Neural progenitor cell (in vitro differentiated cells): ENCODE results near the gene METTL6. TPM values are rescaled to one million over a fixed set of nuclear protein-coding genes. Genes with fewer than 3 reads are reported as not detected.

ENCODE experiments used
- DNase-seq: peaks from one replicate; pipeline ENCODE4 v3.0.0-alpha.2; 2016; ENCODE audit warnings: low spot score
- H2AFZ ChIP-seq: fragments of 200-600 bp; sonication (generic); replicated peaks from 2 replicates; pipeline ENCODE4 v1.6.1; 2016; ENCODE audit warnings: antibody characterized with exemption
- H3F3A ChIP-seq: fragments of 200-600 bp; sonication (generic); 2 replicates; pipeline ENCODE4 v1.6.1; 2016; ENCODE audit warnings: antibody characterized with exemption, low read depth
- H3K27ac ChIP-seq: fragments of 200-600 bp; sonication (generic); 2 replicates; pipeline ENCODE4 v1.5.1; 2016; ENCODE audit warnings: mild to moderate bottlenecking
- H3K27me3 ChIP-seq: fragments of 200-600 bp; sonication (generic); 2 replicates; pipeline ENCODE4 v1.6.1; 2016; ENCODE audit warnings: mild to moderate bottlenecking, moderate library complexity
- H3K36me3 ChIP-seq: fragments of 200-600 bp; sonication (generic); 2 replicates; pipeline ENCODE4 v1.5.1; 2016
- H3K4me1 ChIP-seq: fragments of 200-600 bp; sonication (generic); 2 replicates; pipeline ENCODE4 v1.6.1; 2016; ENCODE audit warnings: mixed run types
- H3K4me2 ChIP-seq: fragments of 200-600 bp; sonication (generic); 2 replicates; pipeline ENCODE4 v1.6.1; 2016
- H3K4me3 ChIP-seq: fragments of 200-600 bp; sonication (generic); 2 replicates; pipeline ENCODE4 v1.5.1; 2016
- H3K79me2 ChIP-seq: fragments of 200-600 bp; sonication (generic); 2 replicates; pipeline ENCODE4 v1.6.1; 2016; ENCODE audit warnings: low read depth
- H3K9ac ChIP-seq: fragments of 200-600 bp; sonication (generic); 2 replicates; pipeline ENCODE4 v1.6.1; 2016
- H3K9me3 ChIP-seq: fragments of 200-600 bp; sonication (generic); 2 replicates; pipeline ENCODE4 v1.5.1; 2016; ENCODE audit warnings: low read depth
- H4K20me1 ChIP-seq: fragments of 200-600 bp; sonication (generic); 2 replicates; pipeline ENCODE4 v1.6.1; 2016; ENCODE audit warnings: low read depth
- H3K27ac Mint-ChIP-seq: 3 replicates; pipeline ENCODE4 v1.8.0; 2021; ENCODE audit warnings: mixed read lengths
- H3K27me3 Mint-ChIP-seq: 2 replicates; pipeline ENCODE4 v1.8.0; 2022; ENCODE audit warnings: low read depth, mild to moderate bottlenecking, inconsistent platforms, moderate library complexity, mixed read lengths; ENCODE audit not compliant: insufficient read depth
- H3K36me3 Mint-ChIP-seq: 3 replicates; pipeline ENCODE4 v1.8.0; 2021; ENCODE audit warnings: mixed read lengths
- H3K4me1 Mint-ChIP-seq: 3 replicates; pipeline ENCODE4 v1.8.0; 2021; ENCODE audit warnings: mixed read lengths
- H3K4me3 Mint-ChIP-seq: 3 replicates; pipeline ENCODE4 v1.8.0; 2021; ENCODE audit warnings: mild to moderate bottlenecking, moderate library complexity, mixed read lengths
- H3K9me3 Mint-ChIP-seq: 3 replicates; pipeline ENCODE4 v1.8.0; 2020; ENCODE audit warnings: mixed read lengths
- EZH2 ChIP-seq: fragments of 200-600 bp; sonication (generic); IDR thresholded peaks from 2 replicates; pipeline ENCODE4 v1.6.1; 2017; ENCODE audit warnings: antibody characterized with exemption, mild to moderate bottlenecking, moderate library complexity
- EZH2phosphoT487 ChIP-seq: fragments of 200-600 bp; sonication (generic); IDR thresholded peaks from 2 replicates; pipeline ENCODE4 v1.6.1; 2017; ENCODE audit warnings: antibody characterized with exemption
- total RNA-seq: library from RNA; depleted of rRNA; stranded (reverse); fragments of >200 nt; gene quantifications from 2 replicates; pipeline ENCODE4 v1.2.3, GENCODE V29; 2015; ENCODE audit warnings: low replicate concordance
- TF ChIP-seq, protein P1 (sequence below): fragments of 200-600 bp; sonication (generic); IDR thresholded peaks from 2 replicates; pipeline ENCODE4 v1.5.1; 2017; ENCODE audit warnings: antibody characterized with exemption, mild to moderate bottlenecking

METTL6 gene
- total RNA-seq, 1 donor from 2014 or later: 34.9 TPM

DNA sequence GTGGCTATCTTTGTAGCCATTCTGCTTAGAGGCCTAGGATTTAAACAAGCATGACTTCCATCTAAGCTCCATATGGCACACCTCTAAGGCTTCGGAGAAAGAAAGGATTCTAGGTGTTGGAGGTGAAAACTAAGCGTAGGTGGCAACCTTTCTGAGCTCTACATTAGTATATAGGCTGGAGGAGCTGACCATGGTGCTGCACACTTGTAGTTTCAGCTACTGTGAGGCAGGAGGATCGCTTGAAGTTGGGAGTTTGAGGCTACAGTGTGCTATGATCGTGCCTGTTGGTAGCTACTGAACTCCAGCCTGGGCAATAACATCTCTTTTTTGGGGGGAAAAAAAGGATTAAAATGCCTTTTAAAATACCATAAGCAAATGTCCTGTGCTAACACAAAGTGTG lies 7.4 kb upstream of the METTL6 start:
- Mint-ChIP-seq H3K27ac (no peak overlapping the region), H3K9me3 (no peaks in the 10 kb centered on the region), H3K4me3 (no peak overlapping the region), H3K36me3 (peaks cover 11% of the 10 kb centered on the region), H3K4me1 (no peaks in the 10 kb centered on the region), H3K27me3 (no peaks in the 10 kb centered on the region)
- TF ChIP-seq EZH2 (no peak), EZH2phosphoT487 (no peak)
- TF ChIP-seq, protein P1, sequence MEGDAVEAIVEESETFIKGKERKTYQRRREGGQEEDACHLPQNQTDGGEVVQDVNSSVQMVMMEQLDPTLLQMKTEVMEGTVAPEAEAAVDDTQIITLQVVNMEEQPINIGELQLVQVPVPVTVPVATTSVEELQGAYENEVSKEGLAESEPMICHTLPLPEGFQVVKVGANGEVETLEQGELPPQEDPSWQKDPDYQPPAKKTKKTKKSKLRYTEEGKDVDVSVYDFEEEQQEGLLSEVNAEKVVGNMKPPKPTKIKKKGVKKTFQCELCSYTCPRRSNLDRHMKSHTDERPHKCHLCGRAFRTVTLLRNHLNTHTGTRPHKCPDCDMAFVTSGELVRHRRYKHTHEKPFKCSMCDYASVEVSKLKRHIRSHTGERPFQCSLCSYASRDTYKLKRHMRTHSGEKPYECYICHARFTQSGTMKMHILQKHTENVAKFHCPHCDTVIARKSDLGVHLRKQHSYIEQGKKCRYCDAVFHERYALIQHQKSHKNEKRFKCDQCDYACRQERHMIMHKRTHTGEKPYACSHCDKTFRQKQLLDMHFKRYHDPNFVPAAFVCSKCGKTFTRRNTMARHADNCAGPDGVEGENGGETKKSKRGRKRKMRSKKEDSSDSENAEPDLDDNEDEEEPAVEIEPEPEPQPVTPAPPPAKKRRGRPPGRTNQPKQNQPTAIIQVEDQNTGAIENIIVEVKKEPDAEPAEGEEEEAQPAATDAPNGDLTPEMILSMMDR: no peak
- Histone ChIP-seq H3F3A (no peaks in the 10 kb centered on the region), H3K4me2 (no peak overlapping the region), H4K20me1 (peaks cover 6% of the 10 kb centered on the region), H3K27me3 (no peaks in the 10 kb centered on the region), H2AFZ (no peak overlapping the region), H3K4me3 (no peak overlapping the region), H3K9ac (no peak overlapping the region), H3K36me3 (peaks cover 2% of the 10 kb centered on the region), H3K4me1 (no peaks in the 10 kb centered on the region), H3K9me3 (no peaks in the 10 kb centered on the region), H3K27ac (no peak overlapping the region), H3K79me2 (peaks cover 22% of the 10 kb centered on the region)
- no peak for DNase-seq

DNA sequence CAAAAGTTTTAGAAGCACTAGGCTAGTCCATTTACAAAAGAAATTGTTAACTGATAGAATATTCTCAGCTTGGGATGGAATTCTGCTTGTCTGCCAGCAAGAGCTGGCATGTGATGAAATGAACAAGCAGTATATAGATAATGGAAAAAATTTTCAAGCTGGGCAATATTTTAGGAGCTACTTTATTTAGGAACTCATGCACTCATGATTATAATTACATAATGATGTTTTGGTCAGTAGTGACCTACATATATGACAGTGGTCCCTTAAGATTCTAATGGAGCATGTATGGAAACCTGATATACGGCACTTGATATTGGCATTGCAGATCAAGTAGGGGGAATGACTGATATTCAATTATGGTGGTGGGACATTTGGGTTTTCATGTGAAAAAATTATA lies 6.2 kb upstream of the METTL6 start:
- H3K27ac ChIP-seq: no peak overlapping the region
- no peaks in the 10 kb centered on the region for H3K9me3 Mint-ChIP-seq
- H3K27me3 Mint-ChIP-seq: no peaks in the 10 kb centered on the region
- peaks cover 10% of the 10 kb centered on the region for H3K4me1 Mint-ChIP-seq
- peaks cover 13% of the 10 kb centered on the region for H4K20me1 ChIP-seq
- no peak overlapping the region for H3K27ac Mint-ChIP-seq
- H3K4me1 ChIP-seq: peaks cover 4% of the 10 kb centered on the region
- H3K9ac ChIP-seq: no peak overlapping the region
- peaks cover 2% of the 10 kb centered on the region for H3K36me3 ChIP-seq
- H3K27me3 ChIP-seq: no peaks in the 10 kb centered on the region
- H3K4me3 Mint-ChIP-seq: no peak overlapping the region
- no peak overlapping the region for H3K4me2 ChIP-seq
- no peak overlapping the region for H2AFZ ChIP-seq
- H3F3A ChIP-seq: no peaks in the 10 kb centered on the region
- no peak for DNase-seq
- TF ChIP-seq, protein P1: no peak
- no peak for TF ChIP-seq EZH2phosphoT487
- no peak for TF ChIP-seq EZH2
- H3K4me3 ChIP-seq: no peak overlapping the region
- peaks cover 4% of the 10 kb centered on the region for H3K36me3 Mint-ChIP-seq
- H3K79me2 ChIP-seq: peaks cover 34% of the 10 kb centered on the region
- H3K9me3 ChIP-seq: no peaks in the 10 kb centered on the region

DNA sequence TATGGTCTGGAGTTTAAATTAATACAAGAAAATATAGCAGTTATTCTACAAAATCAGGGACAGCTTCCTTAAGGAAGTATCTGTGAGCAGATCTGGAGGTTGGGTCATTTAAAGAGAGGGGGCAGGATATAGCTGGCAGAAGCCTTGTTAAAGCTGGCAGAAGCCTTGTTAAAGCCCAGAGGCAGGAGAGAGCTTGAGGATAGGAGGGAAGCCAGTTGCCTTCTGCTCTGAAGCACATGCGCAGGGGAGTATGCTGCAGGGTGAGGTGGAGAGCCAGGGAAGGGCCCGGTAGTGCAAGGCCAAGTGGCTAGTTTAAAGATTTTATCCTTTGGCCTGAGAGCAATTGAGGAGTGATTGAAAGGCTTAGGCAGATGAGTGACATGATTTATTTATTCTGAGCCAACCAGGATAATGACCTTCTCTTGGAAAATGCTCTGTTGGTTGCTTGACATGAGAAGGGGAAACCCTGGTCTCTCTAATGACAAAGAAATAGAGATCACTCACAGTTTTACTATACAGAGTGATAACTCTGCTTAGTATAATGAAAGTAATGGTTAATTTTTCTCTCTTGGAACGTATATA lies 4.0 kb upstream of the METTL6 start:
- Histone ChIP-seq H3K4me2 (no peak overlapping the region), H4K20me1 (peaks cover 16% of the 10 kb centered on the region), H3K79me2 (peaks cover 54% of the 10 kb centered on the region), H3K36me3 (no peaks in the 10 kb centered on the region), H3F3A (no peaks in the 10 kb centered on the region), H3K4me1 (peaks cover 8% of the 10 kb centered on the region), H3K9me3 (no peaks in the 10 kb centered on the region), H2AFZ (no peak overlapping the region), H3K27ac (no peak overlapping the region), H3K4me3 (no peak overlapping the region), H3K27me3 (no peaks in the 10 kb centered on the region), H3K9ac (no peak overlapping the region)
- Mint-ChIP-seq H3K27me3 (no peaks in the 10 kb centered on the region), H3K36me3 (peaks cover 5% of the 10 kb centered on the region), H3K4me3 (no peak overlapping the region), H3K4me1 (peaks cover 20% of the 10 kb centered on the region), H3K9me3 (no peaks in the 10 kb centered on the region), H3K27ac (no peak overlapping the region)
- no peak for TF ChIP-seq EZH2phosphoT487
- DNase-seq: no peak

DNA sequence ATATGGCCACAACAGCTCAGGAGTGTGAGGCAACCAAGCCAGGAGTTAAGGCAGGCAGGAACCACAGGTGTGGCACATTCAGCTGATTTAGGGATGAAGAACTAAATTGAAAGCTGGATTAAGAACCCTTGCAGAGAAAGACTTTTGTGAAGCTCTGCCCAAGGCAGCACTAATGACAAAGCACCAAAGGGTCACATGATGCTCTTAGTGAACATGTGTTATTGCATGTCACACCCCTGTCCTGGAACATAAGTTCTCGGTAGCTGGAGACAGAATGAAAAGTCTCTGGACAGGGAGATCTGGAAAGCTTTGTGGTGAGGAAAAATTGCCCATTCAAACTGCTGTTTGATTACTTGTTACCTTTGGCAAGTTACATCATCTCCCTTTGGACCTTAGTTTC lies 3.3 kb upstream of the METTL6 start:
- Mint-ChIP-seq H3K27ac (no peak overlapping the region), H3K27me3 (no peaks in the 10 kb centered on the region), H3K4me1 (peaks cover 28% of the 10 kb centered on the region), H3K36me3 (peaks cover 6% of the 10 kb centered on the region), H3K9me3 (no peaks in the 10 kb centered on the region), H3K4me3 (no peak overlapping the region)
- no peak for TF ChIP-seq EZH2
- Histone ChIP-seq H3K4me1 (peaks cover 15% of the 10 kb centered on the region), H3K27me3 (no peaks in the 10 kb centered on the region), H3K4me3 (no peak overlapping the region), H3K36me3 (no peaks in the 10 kb centered on the region), H2AFZ (no peak overlapping the region), H3K79me2 (peaks cover 61% of the 10 kb centered on the region), H3K9me3 (no peaks in the 10 kb centered on the region), H4K20me1 (peaks cover 16% of the 10 kb centered on the region), H3K27ac (no peak overlapping the region), H3K9ac (no peak overlapping the region), H3K4me2 (no peak overlapping the region), H3F3A (no peaks in the 10 kb centered on the region)
- DNase-seq: no peak
